SKM-1 (cell line): ENCODE data around the gene NPHP1.
"Not testable (repeated sequence)": the region's sequence is repeated elsewhere in the genome, so short reads cannot be mapped to it uniquely, and the experiment has no call there.

Experiments
- DNase-seq: peaks from one replicate; lab custom pipeline; 2025; ENCODE audit not compliant: unreplicated experiment; lab: John Stamatoyannopoulos, UW

Gene NPHP1

DNA sequence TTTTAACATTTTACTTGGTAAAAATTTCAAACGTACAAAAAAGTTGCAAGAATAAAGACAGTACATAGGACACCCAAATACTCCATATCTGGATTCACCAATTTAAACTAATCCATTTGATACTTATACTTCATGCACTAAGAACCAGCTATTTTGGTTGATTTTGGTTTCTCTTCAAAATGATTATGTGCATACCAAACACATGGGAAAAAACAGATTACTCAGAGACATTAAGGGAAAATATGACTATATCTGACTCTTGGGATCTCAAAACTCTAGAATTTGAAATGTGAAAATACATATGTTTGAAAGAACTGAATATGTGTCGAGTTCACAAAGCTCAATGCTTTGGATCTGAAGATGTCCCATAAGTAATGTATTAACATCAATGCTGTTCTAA lies 73.6 kb downstream of the NPHP1 start:
- DNase-seq: no peak

DNA sequence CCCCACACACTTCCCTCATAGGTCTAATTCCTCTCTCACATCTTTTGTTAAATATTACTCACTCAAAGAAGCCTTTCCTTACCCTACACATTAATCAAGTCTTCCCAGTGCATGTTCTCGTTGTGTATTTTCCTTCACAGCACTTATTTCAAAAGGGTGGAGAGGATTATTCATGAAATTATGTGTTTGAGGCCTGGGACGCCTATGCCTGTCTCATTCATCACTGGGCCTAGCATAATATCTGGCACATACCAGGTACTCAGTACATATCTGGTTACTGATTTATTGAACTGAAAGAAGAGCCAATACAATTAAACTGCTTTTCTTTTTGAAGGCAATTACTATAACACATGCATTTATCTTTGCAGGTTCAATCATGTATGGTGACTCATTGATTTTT lies 74.1 kb downstream of the NPHP1 start:
- no peak for DNase-seq

DNA sequence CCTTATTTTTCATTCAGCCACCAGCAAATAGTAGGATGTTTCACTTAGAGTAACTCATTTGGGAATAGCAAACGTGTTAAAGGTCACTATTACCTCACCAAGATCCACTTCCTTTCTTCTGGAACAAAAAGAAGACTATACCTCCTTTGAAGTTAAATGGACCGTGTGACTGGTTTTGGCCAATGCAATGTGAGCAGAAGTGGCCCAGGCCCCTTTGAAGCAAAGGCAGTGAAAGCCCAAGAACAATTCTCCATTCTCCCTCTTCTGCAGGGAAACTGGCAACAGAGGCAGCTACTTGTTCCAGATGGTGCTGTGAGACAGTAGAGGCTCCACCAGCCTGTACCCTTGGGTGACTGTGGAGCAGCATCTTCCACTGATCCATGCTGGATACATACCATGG lies 77.9 kb downstream of the NPHP1 start:
- no peak for DNase-seq

DNA sequence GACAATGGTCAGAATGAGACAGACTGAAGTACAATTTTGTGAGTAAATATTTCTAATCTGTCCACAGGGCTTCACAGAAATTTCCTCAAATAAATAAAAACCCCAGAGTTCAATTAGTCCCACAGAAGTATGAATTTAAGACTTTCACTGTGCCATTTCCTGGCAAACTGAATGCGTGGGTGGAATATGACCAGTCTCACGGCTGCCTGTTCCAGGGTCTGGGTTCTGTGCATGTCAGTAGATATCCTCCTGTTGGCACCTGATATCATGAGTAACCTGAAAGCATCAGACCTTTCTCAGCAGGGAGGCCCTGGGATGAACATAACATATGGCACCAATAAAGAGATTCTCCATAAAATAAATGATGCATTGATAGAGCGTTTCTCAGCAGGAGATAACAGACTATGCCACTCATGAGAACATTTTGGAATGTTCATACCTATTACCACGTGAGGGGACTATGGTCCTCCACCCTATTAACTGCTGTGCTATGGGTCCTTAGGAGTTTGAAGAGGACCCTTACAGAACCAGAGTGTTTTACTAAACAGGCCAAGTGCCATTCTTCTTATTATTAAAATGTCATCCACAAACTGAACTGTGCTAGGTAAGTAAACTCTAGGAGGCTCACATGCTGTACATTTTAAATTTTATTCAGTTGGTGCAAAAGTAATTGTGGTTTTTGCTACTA lies 78.6 kb downstream of the NPHP1 start:
- DNase-seq: no peak

DNA sequence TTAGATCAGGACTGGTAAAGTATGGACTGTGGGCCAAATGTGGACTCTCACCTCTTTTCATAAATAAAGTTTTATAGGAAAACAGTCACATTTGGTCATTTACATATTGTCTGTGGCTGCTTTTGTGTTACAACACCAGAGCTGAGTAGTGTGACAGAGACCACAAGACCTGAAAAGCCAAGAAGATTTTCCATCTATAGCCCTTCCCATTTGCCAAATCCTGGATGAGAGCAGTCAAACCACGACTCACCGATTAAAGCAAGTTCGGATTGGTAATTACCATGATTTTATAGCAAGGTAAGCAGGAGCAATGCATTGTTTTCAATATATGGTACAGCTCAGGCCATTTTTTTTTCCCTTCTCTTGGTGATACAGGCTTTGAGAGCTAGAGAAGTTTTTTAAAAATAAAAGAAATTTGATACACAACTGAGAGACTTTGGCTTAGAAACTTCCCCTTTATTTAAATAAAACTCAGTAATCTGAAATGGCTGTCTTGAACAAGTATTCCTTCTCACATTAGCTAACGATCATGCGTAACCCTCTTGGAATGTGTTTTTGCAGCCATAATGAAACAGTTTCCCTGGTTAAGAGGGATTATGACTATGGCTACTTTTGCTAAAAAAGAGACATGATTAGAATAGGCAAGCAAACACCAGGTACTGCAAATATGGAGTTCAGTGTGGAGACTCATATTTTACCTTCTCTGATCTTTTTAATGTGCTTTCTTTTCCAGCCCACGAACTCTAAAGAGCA lies 79.7 kb downstream of the NPHP1 start:
- no peak for DNase-seq

DNA sequence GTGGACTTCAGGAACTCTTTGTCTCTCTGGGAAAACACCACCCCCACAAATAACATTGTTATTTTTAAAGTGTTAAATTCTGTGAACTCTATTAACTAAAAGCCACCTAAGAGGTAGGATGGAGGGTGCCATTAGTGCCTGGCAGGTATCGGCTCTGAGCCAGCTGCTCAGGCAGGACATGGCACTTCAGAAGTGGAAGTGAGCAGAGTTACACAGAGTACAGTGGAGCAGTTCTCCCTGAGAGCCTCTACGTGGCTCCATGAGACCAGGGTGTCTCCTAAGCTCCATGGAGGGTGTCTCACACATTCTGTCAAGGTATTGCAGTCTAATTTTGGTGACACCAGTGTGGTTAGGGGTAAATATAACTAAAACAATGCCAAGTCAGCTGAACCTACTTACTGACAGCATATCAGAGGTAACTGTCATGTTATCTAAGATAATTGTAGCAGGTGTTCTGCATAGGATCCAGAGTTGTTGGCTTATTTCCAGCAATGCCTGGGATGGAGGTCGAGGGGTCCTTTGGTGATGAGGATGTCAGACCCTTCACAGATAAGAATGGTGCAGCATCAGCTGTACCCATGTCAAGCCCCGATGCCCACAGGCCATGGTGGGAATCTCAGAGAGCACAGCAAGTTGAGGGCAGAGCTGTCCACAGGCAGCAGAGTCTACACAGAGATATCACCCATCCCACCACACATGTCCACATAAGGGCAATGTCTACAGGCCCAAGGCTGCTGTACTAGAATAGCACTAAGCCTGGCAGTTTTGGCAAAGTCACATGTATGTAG lies 80.6 kb downstream of the NPHP1 start:
- no peak for DNase-seq

DNA sequence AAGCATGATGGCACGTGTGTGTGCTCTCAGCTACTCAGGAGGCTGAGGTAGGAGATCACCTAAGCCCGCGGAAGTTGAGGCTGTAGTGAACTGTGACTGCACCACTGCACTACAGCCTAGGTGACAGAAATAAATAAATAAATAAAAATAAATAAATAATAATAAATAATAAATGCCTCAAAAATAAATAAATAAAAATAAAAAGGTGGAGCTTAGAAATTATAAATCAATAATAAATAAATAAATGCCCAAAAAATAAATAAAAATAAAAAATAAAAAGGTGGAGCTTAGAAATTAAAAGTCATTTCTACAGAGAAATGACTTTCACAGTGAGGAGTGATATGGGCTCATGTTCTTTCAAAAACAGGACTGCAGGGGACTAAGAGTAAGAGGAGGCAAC lies 83.2 kb downstream of the NPHP1 start:
- no peak for DNase-seq

DNA sequence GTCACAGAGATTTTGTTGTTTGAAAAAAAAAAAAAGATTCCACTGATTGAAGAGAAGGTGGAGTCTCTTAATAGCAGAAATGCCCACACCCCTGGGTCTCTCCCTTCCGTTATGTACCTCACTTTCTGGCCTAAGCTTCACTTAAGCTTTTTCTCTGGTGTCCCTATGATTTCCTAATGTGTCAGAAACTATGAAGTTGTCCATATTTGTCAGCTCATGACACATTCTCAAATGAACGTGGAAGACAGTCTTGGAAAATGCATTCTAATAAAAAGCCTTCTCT lies 83.8 kb downstream of the NPHP1 start:
- DNase-seq: no peak

DNA sequence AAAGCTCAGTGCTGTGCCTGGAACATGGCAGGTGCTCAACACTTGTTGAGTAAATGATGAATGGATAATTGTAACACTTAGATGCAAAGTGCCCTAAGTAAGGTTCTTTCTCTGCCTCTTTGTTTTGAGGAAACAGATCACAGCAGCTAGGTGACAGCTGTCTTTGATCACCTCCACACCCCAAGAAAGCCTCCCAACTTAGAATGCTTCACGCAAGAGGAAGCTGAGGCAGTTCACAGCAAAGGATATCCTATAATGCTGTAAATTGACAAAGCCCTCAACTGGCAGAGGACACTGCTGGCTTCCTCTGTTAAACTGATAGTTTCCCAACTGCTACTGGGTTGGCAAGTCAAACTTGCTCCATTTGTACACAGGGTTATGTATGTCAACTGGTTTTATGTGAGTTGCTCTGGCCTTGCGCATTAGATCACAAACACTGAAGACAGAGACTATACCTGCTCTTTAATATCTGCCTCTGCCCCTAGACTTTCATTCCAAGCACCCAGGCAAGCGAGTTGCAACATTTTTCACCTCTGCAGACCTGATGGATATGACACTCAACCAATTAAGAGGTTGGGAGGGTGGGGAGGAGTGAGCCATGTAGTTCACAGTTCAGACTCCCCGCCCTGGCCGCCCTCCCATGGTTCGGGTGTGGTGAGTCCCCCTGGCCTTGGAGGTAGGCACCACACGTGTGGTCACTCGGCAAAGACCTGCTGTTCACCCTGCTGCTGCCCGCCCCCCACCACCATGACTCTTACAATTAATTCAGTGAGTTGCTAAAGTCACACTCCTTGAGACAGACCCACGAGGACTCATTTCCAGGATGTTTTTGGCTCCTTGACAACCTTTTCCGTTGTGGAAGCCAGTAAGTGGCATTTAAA lies 84.4 kb downstream of the NPHP1 start:
- no peak for DNase-seq

DNA sequence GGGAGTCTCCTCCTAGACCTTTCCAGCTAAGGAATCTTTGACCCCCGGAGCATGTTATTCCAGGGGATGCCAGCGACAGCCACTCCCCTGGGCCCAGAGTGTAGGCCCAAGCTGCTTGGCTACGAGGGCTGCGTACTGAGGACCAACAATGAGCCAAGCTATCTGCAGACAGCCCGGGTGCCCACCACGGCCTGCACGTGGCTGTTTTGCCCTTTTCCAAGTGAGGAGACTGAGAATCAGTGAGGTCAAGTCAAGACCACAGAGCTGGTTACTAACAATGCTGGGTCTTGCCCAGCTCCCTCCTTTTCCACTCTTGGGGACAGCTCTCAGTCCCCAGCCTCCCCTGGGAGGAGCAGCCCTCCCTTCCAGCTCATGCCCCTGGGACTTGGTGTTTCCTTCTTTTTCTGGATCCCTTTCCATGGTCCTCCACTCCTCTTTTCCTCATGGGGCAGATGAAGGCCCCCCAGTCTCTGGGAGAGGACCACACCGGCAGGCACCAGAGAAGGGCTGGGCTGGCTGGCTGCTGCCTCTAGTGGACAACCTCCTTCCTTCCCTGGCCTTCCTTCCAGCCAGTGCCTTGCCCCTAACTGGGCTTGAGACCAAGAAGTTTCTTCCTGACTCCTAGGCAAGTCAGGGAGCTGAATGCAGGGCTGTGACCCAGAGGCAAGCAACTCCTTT lies 88.6 kb downstream of the NPHP1 start:
- DNase-seq: no peak

DNA sequence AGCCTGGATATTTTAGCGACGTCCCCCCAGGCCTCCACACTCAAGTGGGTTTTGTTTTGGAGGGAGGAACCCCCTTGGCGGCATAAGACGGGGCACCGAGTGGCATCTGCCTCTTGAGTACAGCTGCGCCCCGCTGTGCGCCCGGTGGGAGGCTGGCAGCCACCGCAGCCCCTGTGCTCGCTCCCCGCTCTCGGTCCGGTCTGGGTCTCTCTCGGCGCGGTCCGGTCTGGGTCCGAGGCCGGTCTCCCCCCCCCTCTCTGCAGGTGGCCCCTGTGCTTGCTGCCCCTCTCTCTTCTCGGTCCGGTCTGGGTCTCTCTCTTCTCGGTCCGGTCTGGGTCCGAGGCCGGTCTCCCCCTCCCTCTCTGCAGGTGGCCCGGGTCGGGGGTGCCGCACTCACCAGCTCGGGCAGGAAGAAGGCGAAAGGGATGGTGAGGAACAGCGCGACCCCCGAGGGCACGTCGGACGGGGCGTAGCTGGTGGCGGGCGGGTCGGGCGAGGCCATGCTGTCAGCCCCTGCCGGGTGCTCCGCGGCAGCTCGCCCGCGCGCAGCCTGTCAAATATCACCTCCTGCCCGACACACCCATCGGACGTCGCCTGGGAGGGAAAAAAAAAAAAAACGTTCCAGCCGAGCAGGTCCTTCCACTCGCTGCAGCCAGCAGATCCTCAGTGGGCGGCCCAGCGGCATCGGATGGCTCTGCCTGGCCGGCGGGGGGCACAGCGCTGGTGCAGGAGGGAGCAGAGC lies 89.4 kb downstream of the NPHP1 start, which contains the start of gene MALL:
MALL (minus strand) TSS at position 532 of the 742 bp plus-strand sequence; CDS start at position 502, 30 bp downstream.
- DNase-seq: no peak

DNA sequence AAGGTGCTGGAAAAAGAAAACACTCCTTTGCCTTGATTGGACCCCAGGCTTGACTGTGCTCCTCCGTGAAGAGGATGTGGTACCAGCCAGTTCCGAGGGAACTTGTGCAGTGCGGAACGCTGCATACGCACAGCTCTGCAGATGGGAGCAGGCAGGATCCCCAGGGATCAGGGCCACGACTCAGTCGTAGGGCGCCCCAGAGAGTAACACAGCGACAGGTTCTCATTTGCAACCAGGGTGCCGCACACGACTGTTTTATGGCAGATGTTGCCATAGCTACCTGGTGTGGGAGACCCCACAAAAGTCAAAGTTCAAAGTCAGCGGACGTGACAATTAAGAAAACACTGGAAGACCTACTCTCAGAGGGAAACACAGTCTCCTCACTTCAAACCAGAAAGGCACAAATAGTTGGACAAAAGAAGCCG lies 90.0 kb downstream of the NPHP1 start:
- no peak for DNase-seq

DNA sequence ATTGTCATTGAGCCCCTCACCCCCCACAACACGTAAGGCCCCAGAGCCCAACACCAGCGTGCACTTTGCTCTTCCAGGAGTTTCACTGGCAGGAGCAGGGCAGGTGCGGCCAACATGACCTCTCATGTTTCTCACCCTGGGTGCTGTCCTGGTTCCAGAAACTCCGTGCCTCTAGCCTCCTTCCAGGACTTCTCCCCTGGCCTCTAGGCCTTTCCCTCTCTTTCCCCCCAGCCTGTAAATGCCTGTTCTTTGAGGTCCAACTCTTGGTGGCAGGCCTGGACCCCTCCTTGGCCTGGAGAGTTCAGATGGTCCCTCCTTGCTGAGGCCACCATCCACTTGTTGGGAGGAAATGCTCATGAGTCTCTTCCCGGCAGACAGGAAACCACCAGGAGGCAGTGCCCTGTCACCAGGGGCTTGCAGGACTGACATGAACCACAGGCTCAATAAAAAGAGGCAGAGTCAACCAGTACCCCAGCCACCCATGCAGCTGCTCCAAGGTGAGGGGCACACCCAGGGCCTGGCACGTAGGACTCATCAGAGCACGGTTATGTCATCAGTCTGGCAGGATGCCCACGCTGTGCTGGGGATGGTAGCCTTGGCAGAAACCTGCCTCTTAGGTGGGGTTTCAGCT lies 90.7 kb downstream of the NPHP1 start:
- DNase-seq: no peak

DNA sequence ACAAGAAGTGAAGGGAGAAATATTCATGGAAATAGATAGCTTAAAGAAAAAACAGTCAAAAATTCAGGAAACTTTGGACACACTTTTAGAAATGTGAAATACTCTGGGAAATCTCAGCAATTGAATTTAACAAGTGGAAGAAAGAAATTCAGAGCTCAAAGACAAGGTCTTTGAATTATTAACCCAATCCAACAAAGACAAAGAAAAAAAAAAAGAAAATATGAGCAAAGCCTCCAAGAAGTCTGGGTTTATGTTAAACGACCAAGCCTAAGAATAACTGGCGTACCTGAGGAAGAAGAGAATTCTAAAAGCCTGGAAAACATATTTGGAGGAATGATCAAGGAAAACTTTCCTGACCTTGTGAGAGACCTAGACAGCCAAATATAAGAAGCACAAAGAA lies 96.5 kb downstream of the NPHP1 start:
- not testable (repeated sequence) for DNase-seq

DNA sequence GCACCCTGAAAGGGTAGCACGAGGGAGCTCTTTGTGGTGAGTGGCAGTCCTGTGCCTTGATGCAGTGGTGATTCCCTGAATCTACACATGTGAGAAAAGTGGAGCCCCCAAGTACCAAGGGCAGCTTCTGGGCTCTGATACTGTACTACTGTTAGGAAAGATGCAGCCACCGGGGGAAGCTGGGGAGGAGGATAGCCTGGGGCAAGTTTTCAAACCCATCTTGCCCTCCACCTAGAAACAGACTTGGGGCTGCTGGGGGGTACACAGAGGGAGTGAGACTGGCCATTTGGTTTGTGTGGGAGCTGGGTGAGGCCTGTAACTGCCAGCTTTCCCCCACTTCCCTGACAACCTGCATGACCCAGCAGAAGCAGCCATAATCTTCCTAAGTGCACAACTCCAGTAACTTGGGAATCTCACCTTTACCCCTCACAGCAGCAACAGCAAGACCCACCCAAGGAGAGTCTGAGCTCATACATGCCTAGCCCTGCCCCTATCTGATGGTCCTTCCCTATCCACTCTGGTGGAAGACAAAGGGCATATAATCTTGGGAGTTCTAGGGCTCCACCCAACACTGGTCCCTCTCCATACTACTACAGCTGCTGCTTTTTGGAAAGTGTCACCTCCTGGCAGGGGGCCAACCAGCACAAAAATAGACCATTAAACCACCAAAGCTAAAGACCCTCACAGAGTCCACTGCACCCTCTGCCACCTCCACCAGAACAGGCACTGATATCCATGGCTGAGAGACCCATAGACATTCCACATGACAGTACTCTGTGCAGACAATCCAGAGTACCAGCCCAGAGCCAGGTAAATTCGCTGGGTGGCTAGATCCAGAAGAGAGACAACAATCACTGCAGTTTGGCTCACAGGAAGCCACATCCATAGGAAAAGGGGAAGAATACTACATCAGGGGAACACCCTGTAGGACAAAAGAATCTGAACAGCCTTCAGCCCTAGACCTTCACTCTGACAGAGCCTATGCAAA lies 97.4 kb downstream of the NPHP1 start:
- no peak for DNase-seq

DNA sequence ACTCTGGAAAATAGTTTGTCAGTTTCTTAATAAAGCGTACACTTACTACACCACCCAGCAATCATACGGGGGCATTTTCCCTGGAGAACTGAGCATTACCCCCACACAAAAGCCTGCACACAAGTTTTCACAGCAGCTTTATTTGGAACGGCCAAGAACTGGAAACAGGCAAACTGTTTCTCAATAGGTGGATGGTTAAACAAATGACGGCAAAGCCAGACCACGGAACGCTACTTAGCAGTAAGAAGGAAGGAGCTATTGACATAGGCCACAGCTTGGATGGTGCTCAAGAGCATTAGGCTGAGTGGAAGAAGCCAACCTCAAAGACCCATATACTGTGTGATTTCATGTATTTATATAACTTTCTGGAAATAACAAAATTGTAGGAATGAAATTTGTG lies 98.2 kb downstream of the NPHP1 start:
- DNase-seq: no peak

DNA sequence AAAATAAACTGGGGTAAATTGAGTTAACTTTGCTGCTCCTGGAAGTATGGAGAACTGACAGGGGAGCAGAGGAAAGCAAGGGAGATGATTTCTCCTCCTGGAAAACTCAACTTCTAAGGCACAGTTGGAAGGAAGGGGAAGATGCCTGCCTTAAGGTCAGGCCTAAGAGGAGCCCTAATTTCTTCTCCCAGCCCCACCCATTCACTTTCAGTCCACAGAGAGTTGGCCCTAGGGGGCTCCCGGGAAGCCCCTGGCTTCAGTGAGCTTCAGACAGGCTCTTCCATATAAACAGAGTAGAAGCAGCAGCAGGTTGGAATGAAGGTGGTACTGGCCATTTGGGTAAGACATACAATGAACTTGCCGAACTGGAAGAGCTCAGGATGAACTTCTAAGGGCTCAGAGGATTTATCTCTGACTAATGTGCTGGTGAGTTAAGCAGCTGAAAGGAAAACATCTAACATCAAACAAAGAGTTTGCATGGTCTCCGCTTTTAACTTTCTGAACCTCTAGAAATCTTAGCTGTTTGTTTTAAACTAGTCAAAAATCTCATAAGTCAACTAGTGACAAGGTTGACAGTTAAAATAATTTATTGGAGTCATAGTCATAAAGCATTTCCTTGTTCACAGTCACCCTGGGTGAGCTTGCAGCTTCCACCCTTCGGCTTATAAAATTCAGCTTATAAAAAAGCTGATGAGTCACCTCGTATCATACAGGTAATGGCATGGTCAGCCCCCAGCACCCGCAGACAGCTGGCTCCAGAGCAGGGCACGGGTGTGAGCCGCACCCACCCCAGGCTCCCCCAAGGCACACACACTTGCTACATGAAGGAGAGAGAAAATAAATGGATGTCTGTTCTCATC lies 99.0 kb downstream of the NPHP1 start:
- DNase-seq: no peak
